GM12875 (cell line): ENCODE results near the gene PSAT1.

ENCODE experiments used
- H3K4me3 ChIP-seq: one replicate; pipeline ENCODE4 v1.5.1; 2011; ENCODE audit warnings: low read depth, low read length, control low read depth
- TF ChIP-seq, protein P1 (sequence below): IDR thresholded peaks from 2 replicates; pipeline ENCODE4 v1.5.1; 2011; ENCODE audit warnings: low read depth, mild to moderate bottlenecking, control low read depth, inconsistent platforms, low read length, moderate library complexity, borderline replicate concordance; ENCODE audit not compliant: insufficient read depth

The PSAT1 gene

DNA sequence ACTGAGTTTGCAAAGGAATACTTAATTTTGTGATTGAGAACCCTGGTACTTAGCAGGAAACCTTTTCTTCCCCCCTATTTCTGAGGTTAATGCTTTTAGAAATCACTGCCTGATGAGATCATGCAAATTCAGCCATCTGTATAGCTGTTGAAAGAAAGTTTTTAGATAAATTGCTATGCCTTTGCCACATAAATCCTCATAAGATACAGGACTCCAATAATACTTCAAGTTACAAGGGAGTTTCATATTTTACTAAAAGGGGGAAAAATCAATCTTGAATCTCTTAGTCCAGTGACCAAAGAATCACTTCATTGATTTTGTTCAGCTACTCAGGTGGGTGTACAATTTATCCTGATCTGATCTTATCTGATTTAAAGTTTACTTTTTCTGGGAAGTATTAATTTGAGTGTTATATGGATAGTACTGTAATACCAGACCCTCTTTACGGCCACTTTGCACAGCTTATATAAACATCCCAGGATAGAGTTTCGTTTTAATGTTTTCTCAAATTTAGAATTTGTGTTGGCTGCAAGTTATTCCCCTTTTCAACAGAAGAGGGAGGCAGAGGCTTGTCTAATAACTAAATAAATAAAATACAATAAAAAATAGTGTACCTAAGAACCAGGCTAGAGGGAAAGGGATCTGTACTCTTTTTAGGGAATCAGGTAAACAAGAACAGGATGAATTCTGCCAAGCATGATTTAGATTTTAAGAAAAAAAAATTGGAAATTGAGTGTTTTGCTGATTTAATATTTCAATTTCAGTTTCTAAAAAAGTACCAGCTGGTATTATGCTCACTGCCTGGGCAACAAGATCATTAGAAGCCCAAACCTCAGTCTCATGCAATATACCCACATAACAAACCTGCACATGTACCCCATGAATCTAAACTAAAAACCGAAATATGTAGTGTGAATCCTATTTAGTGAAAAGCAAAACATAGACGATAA lies 69.1 kb downstream of the PSAT1 start:
- TF ChIP-seq, protein P1, sequence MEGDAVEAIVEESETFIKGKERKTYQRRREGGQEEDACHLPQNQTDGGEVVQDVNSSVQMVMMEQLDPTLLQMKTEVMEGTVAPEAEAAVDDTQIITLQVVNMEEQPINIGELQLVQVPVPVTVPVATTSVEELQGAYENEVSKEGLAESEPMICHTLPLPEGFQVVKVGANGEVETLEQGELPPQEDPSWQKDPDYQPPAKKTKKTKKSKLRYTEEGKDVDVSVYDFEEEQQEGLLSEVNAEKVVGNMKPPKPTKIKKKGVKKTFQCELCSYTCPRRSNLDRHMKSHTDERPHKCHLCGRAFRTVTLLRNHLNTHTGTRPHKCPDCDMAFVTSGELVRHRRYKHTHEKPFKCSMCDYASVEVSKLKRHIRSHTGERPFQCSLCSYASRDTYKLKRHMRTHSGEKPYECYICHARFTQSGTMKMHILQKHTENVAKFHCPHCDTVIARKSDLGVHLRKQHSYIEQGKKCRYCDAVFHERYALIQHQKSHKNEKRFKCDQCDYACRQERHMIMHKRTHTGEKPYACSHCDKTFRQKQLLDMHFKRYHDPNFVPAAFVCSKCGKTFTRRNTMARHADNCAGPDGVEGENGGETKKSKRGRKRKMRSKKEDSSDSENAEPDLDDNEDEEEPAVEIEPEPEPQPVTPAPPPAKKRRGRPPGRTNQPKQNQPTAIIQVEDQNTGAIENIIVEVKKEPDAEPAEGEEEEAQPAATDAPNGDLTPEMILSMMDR = no peak
- no peak overlapping the region for H3K4me3 ChIP-seq

DNA sequence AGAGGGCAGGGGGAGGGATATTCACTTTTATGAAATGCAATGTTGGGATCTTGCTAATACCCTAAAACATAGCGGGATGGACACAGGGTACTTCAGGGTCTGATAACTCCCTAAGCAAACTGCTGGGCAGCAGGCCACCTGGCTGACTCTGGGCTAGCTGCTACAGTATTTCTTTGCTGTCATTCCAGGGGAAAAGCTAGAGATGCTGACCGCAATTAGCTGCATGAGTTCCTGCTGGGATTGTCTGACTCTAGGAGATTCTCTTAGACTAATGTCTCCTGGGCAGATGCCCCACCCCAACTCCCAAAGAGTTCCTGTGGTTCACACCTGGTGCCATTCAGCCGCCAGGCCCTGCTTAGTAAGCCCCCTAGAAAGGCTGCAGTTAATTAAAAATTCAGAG lies 69.9 kb downstream of the PSAT1 start:
- no peak overlapping the region for H3K4me3 ChIP-seq
- TF ChIP-seq, protein P1 = no peak

DNA sequence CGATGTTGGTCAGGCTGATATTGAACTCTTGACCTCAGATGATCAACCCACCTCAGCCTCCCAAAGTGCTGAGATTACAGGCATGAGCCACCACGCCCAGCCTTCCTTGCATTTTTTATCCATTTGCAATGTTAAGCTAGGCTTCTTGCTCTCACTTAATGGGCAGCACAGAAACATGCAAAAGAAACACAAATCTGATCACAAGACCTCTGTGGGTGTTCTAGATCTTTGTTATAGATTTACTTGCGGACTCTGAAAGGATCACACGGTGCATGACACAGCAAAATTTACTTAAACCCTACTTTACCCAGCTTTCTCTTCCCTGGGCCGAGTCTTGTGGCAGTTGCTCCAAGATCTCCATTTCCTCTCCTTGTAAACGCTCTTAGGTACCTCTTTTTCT lies 71.3 kb downstream of the PSAT1 start:
- H3K4me3 ChIP-seq = no peak overlapping the region
- TF ChIP-seq, protein P1 = no peak

DNA sequence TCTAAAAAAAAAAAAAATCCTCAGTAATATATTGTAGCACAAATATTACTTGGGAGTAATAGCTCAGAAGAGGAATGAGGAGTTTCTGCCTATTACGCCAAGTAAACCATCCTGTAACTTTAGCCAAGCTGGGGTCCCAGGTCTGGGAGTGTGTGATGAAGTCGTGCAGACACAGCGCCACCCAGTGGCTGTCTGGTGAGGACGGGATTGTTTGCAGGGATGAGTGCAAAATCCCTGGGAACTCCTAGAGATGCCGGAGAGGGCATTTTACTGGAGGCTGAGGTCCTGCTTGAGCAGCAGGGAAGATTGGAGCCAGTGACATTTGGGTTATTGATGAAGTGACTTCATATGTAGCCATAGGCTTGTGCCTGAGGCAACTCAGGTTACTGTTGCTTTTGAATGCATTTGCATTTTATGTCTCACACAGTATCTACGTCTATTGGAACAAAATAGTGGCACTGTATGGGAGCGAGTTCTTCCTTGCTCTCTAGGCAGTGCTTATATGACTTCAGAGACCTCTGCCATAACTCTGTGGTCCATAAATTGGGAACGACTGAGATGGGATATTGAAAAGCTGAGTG lies 72.8 kb downstream of the PSAT1 start:
- H3K4me3 ChIP-seq = no peak overlapping the region
- TF ChIP-seq, protein P1 = peak; percentile 83

DNA sequence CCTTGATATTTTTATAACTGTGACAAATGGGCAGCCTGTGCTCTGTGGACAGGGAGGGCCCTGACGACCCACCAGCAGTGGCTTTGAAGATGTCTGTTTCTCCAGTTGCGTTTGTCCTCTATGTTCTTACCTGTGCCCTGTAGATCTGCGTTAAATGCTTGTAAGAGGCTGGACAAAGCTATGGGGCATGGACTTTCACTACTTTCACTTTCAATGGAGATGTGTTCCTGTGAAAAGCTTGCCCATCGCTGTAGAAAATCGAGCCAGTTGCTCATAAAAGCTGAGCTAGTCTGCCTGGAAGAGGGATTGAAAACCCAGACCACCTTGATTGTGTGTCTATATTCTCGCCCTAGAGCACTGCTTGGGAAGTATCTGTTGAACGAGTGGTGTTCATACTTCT lies 74.1 kb downstream of the PSAT1 start:
- no peak overlapping the region for H3K4me3 ChIP-seq
- TF ChIP-seq, protein P1 = no peak

DNA sequence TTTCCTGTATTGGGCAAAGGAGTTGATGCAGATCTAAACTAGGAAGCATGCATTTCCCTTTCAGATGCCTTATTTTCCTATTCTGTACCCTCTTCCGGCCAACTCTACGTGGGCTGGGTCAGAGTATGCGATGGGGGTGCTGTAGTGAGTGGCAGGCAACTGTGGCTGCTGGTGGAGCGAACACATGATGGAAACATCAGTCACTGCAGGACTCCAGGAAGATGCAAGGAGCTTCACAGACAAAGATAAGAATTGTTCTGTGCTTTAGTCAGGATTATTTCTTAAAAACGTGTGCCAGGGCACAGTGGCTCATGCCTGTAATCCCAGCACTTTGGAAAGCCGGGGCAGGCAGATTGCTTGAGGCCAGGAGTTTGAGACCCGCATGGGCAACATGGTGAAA lies 75.1 kb downstream of the PSAT1 start:
- TF ChIP-seq, protein P1 = no peak
- H3K4me3 ChIP-seq = no peak overlapping the region
